ENCODE data around the gene KRTAP10-2. TPM values are rescaled to one million over a fixed set of nuclear protein-coding genes. Genes with fewer than 3 reads are reported as not detected.

The KRTAP10-2 gene
- total RNA-seq, 1 donor from 2014 or later, result not detected

- TF ChIP-seq POLR2A (IDR thresholded peaks at IDR 0.05), result no peak
- TF ChIP-seq POLR2AphosphoS5 (IDR thresholded peaks at IDR 0.05; ENCODE audit: insufficient read depth in 1 of 2, low read depth in 1 of 2), result no peak
- no peak for TF ChIP-seq CTCF (IDR thresholded peaks at IDR 0.05)
- Histone ChIP-seq H3K4me1 (no peaks in the 10 kb centered on the region), H3K4me3 (no peak overlapping the region), H3K9me3 (no peaks in the 10 kb centered on the region), H3K36me3 (no peaks in the 10 kb centered on the region), H3K27me3 (no peaks in the 10 kb centered on the region), H3K27ac (no peak overlapping the region)
- intact Hi-C loops (cut with DNase I), result no loop called here
- peak in 1 of 2 donors; percentile 67 for DNase-seq (ENCODE audit: extremely low spot score in 2 of 2)
These were observed 6.4 kb upstream of the KRTAP10-2 start for GRCh38 chr21:44557491-44558328.

- no peak for TF ChIP-seq POLR2AphosphoS5 (IDR thresholded peaks at IDR 0.05; ENCODE audit: insufficient read depth in 1 of 2, low read depth in 1 of 2)
- no peak for TF ChIP-seq POLR2A (IDR thresholded peaks at IDR 0.05)
- no peak for TF ChIP-seq CTCF (IDR thresholded peaks at IDR 0.05)
- Histone ChIP-seq H3K4me1 (no peaks in the 10 kb centered on the region), H3K9me3 (no peaks in the 10 kb centered on the region), H3K27ac (no peak overlapping the region), H3K27me3 (no peaks in the 10 kb centered on the region), H3K4me3 (no peak overlapping the region), H3K36me3 (no peaks in the 10 kb centered on the region)
- intact Hi-C loops (cut with DNase I), result no loop called here
- peak in 1 of 2 donors; percentile 37 for DNase-seq (ENCODE audit: extremely low spot score in 2 of 2)
These were observed 5.6 kb upstream of the KRTAP10-2 start for GRCh38 chr21:44556879-44557278.

GRCh38 chr21:44555200-44555875 is 4.0 kb upstream of the KRTAP10-2 start:
- Histone ChIP-seq H3K27me3 (no peaks in the 10 kb centered on the region), H3K4me1 (no peaks in the 10 kb centered on the region), H3K36me3 (no peaks in the 10 kb centered on the region), H3K4me3 (no peak overlapping the region), H3K9me3 (no peaks in the 10 kb centered on the region), H3K27ac (no peak overlapping the region)
- TF ChIP-seq POLR2AphosphoS5 (IDR thresholded peaks at IDR 0.05; ENCODE audit: insufficient read depth in 1 of 2, low read depth in 1 of 2) (no peak), POLR2A (IDR thresholded peaks at IDR 0.05) (no peak), CTCF (IDR thresholded peaks at IDR 0.05) (no peak)
- peak; percentile 62 to 91 for DNase-seq (ENCODE audit: extremely low spot score in 2 of 2)
- intact Hi-C loops (cut with DNase I), result no loop called here

GRCh38 chr21:44552681-44553080 is 1.4 kb upstream of the KRTAP10-2 start:
- DNase-seq (ENCODE audit: extremely low spot score in 2 of 2), result peak; percentile 64 to 67
- Histone ChIP-seq H3K36me3 (no peaks in the 10 kb centered on the region), H3K4me1 (no peaks in the 10 kb centered on the region), H3K27me3 (no peaks in the 10 kb centered on the region), H3K9me3 (no peaks in the 10 kb centered on the region), H3K4me3 (no peak overlapping the region), H3K27ac (no peak overlapping the region)
- intact Hi-C loops (cut with DNase I), result no loop called here
- TF ChIP-seq CTCF (IDR thresholded peaks at IDR 0.05), result no peak
- TF ChIP-seq POLR2A (IDR thresholded peaks at IDR 0.05), result no peak
- TF ChIP-seq POLR2AphosphoS5 (IDR thresholded peaks at IDR 0.05; ENCODE audit: insufficient read depth in 1 of 2, low read depth in 1 of 2), result no peak

- DNase-seq (ENCODE audit: extremely low spot score in 2 of 2), result peak; percentile 64 to 84
- no peak overlapping the region for H3K27ac ChIP-seq
- H3K27me3 ChIP-seq, result no peaks in the 10 kb centered on the region
- no peaks in the 10 kb centered on the region for H3K36me3 ChIP-seq
- intact Hi-C loops (cut with DNase I), result no loop called here
- H3K4me1 ChIP-seq, result no peaks in the 10 kb centered on the region
- TF ChIP-seq POLR2AphosphoS5 (IDR thresholded peaks at IDR 0.05; ENCODE audit: insufficient read depth in 1 of 2, low read depth in 1 of 2) (no peak), POLR2A (IDR thresholded peaks at IDR 0.05) (no peak), CTCF (IDR thresholded peaks at IDR 0.05) (no peak)
- H3K4me3 ChIP-seq, result no peak overlapping the region
- H3K9me3 ChIP-seq, result no peaks in the 10 kb centered on the region
These were observed 831 bp upstream of the KRTAP10-2 start for GRCh38 chr21:44552136-44552535.

Data from vagina (tissue), 2 donors.